Fibroblast of lung (primary cell): ENCODE data around the gene ZNF454. TPM values are rescaled to one million over a fixed set of nuclear protein-coding genes. Genes with fewer than 3 reads are reported as not detected.

Source experiments
- DNase-seq, 2 donors: peaks; one replicate each; pipeline versions ENCODE4 v3.0.0 to v3.0.0-alpha.2; 2010; ENCODE audit warnings: low read depth in 2 of 2
- H2AFZ ChIP-seq: 2 replicates; pipeline ENCODE4 v1.5.1; 2012; ENCODE audit warnings: low read length, control low read depth, inconsistent platforms
- H3K27ac ChIP-seq: 2 replicates; pipeline ENCODE4 v1.5.1; 2011; ENCODE audit warnings: low read length, control low read depth; ENCODE audit not compliant: insufficient read depth
- H3K27me3 ChIP-seq: 2 replicates; pipeline ENCODE4 v1.5.1; 2011; ENCODE audit warnings: mild to moderate bottlenecking, low read length; ENCODE audit not compliant: control insufficient read depth, insufficient read depth
- H3K36me3 ChIP-seq: 2 replicates; pipeline ENCODE4 v1.5.1; 2011; ENCODE audit warnings: low read length; ENCODE audit not compliant: control insufficient read depth, insufficient read depth
- H3K4me1 ChIP-seq: 2 replicates; pipeline ENCODE4 v1.5.1; 2011; ENCODE audit warnings: low read length; ENCODE audit not compliant: control insufficient read depth, insufficient read depth; ENCODE audit errors: extremely low read depth
- H3K4me2 ChIP-seq: 2 replicates; pipeline ENCODE4 v1.5.1; 2011; ENCODE audit warnings: low read length, control low read depth; ENCODE audit not compliant: insufficient read depth; ENCODE audit errors: extremely low read depth
- H3K4me3 ChIP-seq, 4 experiments: fragments of 200-600 bp in 1 of 4; sonication (generic) in 1 of 4; replicated peaks in 1 of 4; 2 replicates each; pipeline ENCODE4 v1.5.1; 2011 to 2016; ENCODE audit warnings: low read length in 4 of 4, low read depth in 3 of 4, mild to moderate bottlenecking in 3 of 4, control low read depth in 2 of 4, inconsistent platforms in 1 of 4, mixed read lengths in 1 of 4; ENCODE audit not compliant: insufficient read depth in 1 of 4; ENCODE audit errors: control extremely low read depth in 1 of 4
- H3K79me2 ChIP-seq: 2 replicates; pipeline ENCODE4 v1.5.1; 2012; ENCODE audit warnings: mild to moderate bottlenecking, low read length, inconsistent platforms; ENCODE audit not compliant: control insufficient read depth, insufficient read depth
- H3K9ac ChIP-seq: 2 replicates; pipeline ENCODE4 v1.5.1; 2011; ENCODE audit warnings: mild to moderate bottlenecking, low read length, control low read depth; ENCODE audit not compliant: insufficient read depth
- H3K9me3 ChIP-seq: 2 replicates; pipeline ENCODE4 v1.5.1; 2012; ENCODE audit warnings: low read depth, low read length; ENCODE audit not compliant: control insufficient read depth, insufficient read depth
- H4K20me1 ChIP-seq: 2 replicates; pipeline ENCODE4 v1.5.1; 2011; ENCODE audit warnings: low read length; ENCODE audit not compliant: control insufficient read depth, insufficient read depth; ENCODE audit errors: extremely low read depth
- EZH2 ChIP-seq: IDR thresholded peaks from 2 replicates; pipeline ENCODE4 v1.5.1; 2012; ENCODE audit warnings: low read length, control low read depth, mild to moderate bottlenecking; ENCODE audit errors: missing control alignments
- polyA plus RNA-seq, 2 donors: library from polyadenylated mRNA; depleted of rRNA in 1 of 2; stranded (reverse) in 1 of 2; unstranded in 1 of 2; fragments of >200 nt; gene quantifications; 2 replicates each; pipeline ENCODE4 v1.2.1, GENCODE V29; 2011 to 2012; ENCODE audit warnings: missing spikeins in 1 of 2
- total RNA-seq: library from RNA; depleted of rRNA; stranded (reverse); fragments of >200 nt; gene quantifications from 2 replicates; pipeline ENCODE4 v1.2.1, GENCODE V29; 2014
- TF ChIP-seq, protein P1 (sequence below), 2 donors: IDR thresholded peaks in 1 of 2; conservative IDR thresholded peaks in 1 of 2; 1 replicate in 1 of 2; 2 replicates in 1 of 2; pipeline ENCODE4 v1.5.1; 2011 to 2012; ENCODE audit warnings: low read length in 2 of 2, control low read depth in 1 of 2, inconsistent platforms in 1 of 2, low read depth in 1 of 2, mild to moderate bottlenecking in 1 of 2

The ZNF454 gene
- total and polyA plus RNA-seq, 2 donors (not counting 1 experiment from before 2014, with no cell fraction given) = 0.59 to 3.3 TPM

DNA sequence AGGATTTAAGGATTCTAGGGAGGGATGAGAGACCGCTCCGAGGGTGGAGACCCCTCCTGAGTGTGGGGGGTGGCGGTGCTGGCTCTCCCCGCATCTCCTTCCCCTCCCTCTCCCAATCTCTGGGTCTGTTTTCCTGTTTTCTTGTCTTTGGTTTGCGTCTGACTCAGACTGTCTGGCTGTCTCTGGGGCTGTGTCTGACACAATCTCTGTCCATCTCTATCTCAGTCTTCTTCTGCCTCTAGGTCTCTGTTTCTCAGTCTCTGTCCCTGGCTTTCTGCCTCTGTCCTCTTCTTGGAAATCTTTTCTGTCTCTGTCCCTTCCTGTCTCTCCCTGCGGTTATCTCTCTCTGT, 54.3 kb downstream of the ZNF454 start:
- DNase-seq = no peak
- no peak for TF ChIP-seq EZH2
- TF ChIP-seq, protein P1, sequence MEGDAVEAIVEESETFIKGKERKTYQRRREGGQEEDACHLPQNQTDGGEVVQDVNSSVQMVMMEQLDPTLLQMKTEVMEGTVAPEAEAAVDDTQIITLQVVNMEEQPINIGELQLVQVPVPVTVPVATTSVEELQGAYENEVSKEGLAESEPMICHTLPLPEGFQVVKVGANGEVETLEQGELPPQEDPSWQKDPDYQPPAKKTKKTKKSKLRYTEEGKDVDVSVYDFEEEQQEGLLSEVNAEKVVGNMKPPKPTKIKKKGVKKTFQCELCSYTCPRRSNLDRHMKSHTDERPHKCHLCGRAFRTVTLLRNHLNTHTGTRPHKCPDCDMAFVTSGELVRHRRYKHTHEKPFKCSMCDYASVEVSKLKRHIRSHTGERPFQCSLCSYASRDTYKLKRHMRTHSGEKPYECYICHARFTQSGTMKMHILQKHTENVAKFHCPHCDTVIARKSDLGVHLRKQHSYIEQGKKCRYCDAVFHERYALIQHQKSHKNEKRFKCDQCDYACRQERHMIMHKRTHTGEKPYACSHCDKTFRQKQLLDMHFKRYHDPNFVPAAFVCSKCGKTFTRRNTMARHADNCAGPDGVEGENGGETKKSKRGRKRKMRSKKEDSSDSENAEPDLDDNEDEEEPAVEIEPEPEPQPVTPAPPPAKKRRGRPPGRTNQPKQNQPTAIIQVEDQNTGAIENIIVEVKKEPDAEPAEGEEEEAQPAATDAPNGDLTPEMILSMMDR (conservative IDR thresholded peaks at IDR 0.05 in 1 of 2, IDR thresholded peaks at IDR 0.05 in 1 of 2; ENCODE audit: low read depth in 1 of 2, low read length in 2 of 2) = no peak
- H3K36me3 ChIP-seq = no peaks in the 10 kb centered on the region
- no peaks in the 10 kb centered on the region for H3K27me3 ChIP-seq
- no peaks in the 10 kb centered on the region for H3K79me2 ChIP-seq
- H3K27ac ChIP-seq = no peak overlapping the region
- no peak overlapping the region for H2AFZ ChIP-seq
- no peak overlapping the region for H3K4me2 ChIP-seq
- H3K9me3 ChIP-seq = no peaks in the 10 kb centered on the region
- no peak overlapping the region for H3K4me3 ChIP-seq
- H3K9ac ChIP-seq = no peak overlapping the region
- no peaks in the 10 kb centered on the region for H4K20me1 ChIP-seq
- no peaks in the 10 kb centered on the region for H3K4me1 ChIP-seq

DNA sequence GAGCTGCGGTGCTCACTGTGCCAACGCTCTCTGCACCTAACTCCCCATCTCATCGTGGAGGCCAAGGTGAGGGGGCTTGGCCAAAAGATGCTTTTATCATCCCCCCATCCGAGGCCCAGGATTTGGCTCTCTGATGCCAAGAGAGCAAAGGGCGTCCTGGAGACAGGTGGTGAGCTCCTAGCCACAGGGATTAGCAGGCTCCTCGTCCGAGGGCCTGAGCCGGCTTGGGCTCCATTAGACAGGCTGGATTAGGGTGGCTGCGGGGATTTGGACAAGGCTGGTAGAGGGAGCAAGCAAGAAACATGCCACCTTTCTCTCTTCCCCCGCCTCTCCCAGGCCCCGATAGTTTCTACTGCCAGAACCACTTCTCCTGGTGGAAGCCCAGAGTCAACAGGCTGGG, 55.2 kb downstream of the ZNF454 start:
- Histone ChIP-seq H4K20me1 (no peaks in the 10 kb centered on the region), H3K4me2 (no peak overlapping the region), H3K4me1 (no peaks in the 10 kb centered on the region), H3K79me2 (no peaks in the 10 kb centered on the region), H2AFZ (no peak overlapping the region), H3K9me3 (no peaks in the 10 kb centered on the region), H3K9ac (no peak overlapping the region), H3K4me3 (no peak overlapping the region), H3K27me3 (no peaks in the 10 kb centered on the region), H3K27ac (no peak overlapping the region), H3K36me3 (no peaks in the 10 kb centered on the region)
- no peak for DNase-seq
- no peak for TF ChIP-seq EZH2
- TF ChIP-seq, protein P1 (conservative IDR thresholded peaks at IDR 0.05 in 1 of 2, IDR thresholded peaks at IDR 0.05 in 1 of 2; ENCODE audit: low read depth in 1 of 2, low read length in 2 of 2) = no peak

DNA sequence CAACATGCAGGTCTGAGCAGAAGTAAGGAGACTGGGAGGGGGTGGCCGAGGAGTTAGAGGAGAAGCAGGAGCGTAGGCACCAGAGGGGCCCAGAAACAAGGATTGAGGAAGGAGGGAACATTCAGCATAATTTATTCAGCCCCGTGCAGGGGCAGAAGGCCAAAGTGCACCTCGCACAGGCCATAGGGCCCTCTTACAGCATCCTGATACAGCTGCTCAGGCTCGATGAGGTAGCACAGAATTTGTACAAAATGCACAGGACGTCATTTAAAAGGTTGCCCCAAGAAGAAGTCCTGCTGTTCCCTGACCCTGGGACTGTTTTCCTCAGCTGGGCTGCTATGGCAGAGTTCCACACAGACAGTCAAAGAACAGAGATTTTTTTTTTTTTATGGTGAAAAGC, 56.2 kb downstream of the ZNF454 start:
- Histone ChIP-seq H3K27ac (no peak overlapping the region), H3K4me3 (no peak overlapping the region), H3K9ac (no peak overlapping the region), H3K4me1 (no peaks in the 10 kb centered on the region), H2AFZ (no peak overlapping the region), H3K9me3 (no peaks in the 10 kb centered on the region), H3K4me2 (no peak overlapping the region), H3K27me3 (no peaks in the 10 kb centered on the region), H3K79me2 (no peaks in the 10 kb centered on the region), H4K20me1 (no peaks in the 10 kb centered on the region), H3K36me3 (no peaks in the 10 kb centered on the region)
- no peak for DNase-seq
- no peak for TF ChIP-seq EZH2
- TF ChIP-seq, protein P1 (conservative IDR thresholded peaks at IDR 0.05 in 1 of 2, IDR thresholded peaks at IDR 0.05 in 1 of 2; ENCODE audit: low read depth in 1 of 2, low read length in 2 of 2) = no peak
